GM23248 (cell line): ENCODE data around the gene INPP5A. TPM values are rescaled to one million over a fixed set of nuclear protein-coding genes. Genes with fewer than 3 reads are reported as not detected.

Source experiments
- DNase-seq: peaks from one replicate; pipeline ENCODE4 v3.0.0-alpha.2; 2015
- H2AFZ ChIP-seq: fragments of 200-600 bp; sonication (generic); 2 replicates; pipeline ENCODE4 v1.6.1; 2016; ENCODE audit warnings: antibody characterized with exemption
- H3F3A ChIP-seq: fragments of 200-600 bp; sonication (generic); 2 replicates; pipeline ENCODE4 v1.6.1; 2016; ENCODE audit warnings: mild to moderate bottlenecking, antibody characterized with exemption, mixed run types; ENCODE audit not compliant: insufficient read depth
- H3K27ac ChIP-seq: fragments of 200-600 bp; sonication (generic); 2 replicates; pipeline ENCODE4 v1.5.1; 2016; ENCODE audit warnings: mild to moderate bottlenecking
- H3K27me3 ChIP-seq: fragments of 200-600 bp; sonication (generic); replicated peaks from 2 replicates; pipeline ENCODE4 v1.6.1; 2016; ENCODE audit warnings: mild to moderate bottlenecking; ENCODE audit not compliant: insufficient read depth
- H3K36me3 ChIP-seq: fragments of 200-600 bp; sonication (generic); 2 replicates; pipeline ENCODE4 v1.6.1; 2016; ENCODE audit warnings: low read depth, mild to moderate bottlenecking
- H3K4me1 ChIP-seq: fragments of 200-600 bp; sonication (generic); 2 replicates; pipeline ENCODE4 v1.6.1; 2016; ENCODE audit warnings: mild to moderate bottlenecking; ENCODE audit not compliant: insufficient read depth
- H3K4me2 ChIP-seq: fragments of 200-600 bp; sonication (generic); one replicate; pipeline ENCODE4 v1.6.1; 2016; ENCODE audit warnings: mild to moderate bottlenecking; ENCODE audit not compliant: unreplicated experiment
- H3K4me3 ChIP-seq: fragments of 200-600 bp; sonication (generic); 2 replicates; pipeline ENCODE4 v1.5.1; 2016; ENCODE audit warnings: mild to moderate bottlenecking
- H3K79me2 ChIP-seq: fragments of 200-600 bp; sonication (generic); 2 replicates; pipeline ENCODE4 v1.6.1; 2016; ENCODE audit warnings: mild to moderate bottlenecking; ENCODE audit not compliant: insufficient read depth
- H3K9ac ChIP-seq: fragments of 200-600 bp; sonication (generic); 2 replicates; pipeline ENCODE4 v1.6.1; 2016; ENCODE audit warnings: mild to moderate bottlenecking
- H3K9me2 ChIP-seq: fragments of 200-600 bp; sonication (generic); 2 replicates; pipeline ENCODE4 v1.6.1; 2016; ENCODE audit warnings: mixed run types, mild to moderate bottlenecking, moderate library complexity; ENCODE audit not compliant: insufficient read depth
- H3K9me3 ChIP-seq: fragments of 200-600 bp; sonication (generic); one replicate; pipeline ENCODE4 v1.6.1; 2017; ENCODE audit warnings: low read depth
- H4K20me1 ChIP-seq: fragments of 200-600 bp; sonication (generic); 2 replicates; pipeline ENCODE4 v1.6.0; 2016; ENCODE audit not compliant: insufficient read depth
- EZH2 ChIP-seq: fragments of 200-600 bp; sonication (generic); IDR thresholded peaks from 2 replicates; pipeline ENCODE4 v1.6.1; 2018; ENCODE audit warnings: antibody characterized with exemption, mild to moderate bottlenecking; ENCODE audit not compliant: insufficient read depth, poor library complexity, severe bottlenecking
- EZH2phosphoT487 ChIP-seq: fragments of 200-600 bp; sonication (generic); IDR thresholded peaks from 2 replicates; pipeline ENCODE4 v1.6.1; 2018; ENCODE audit warnings: antibody characterized with exemption, moderate library complexity, mild to moderate bottlenecking, low read depth; ENCODE audit not compliant: insufficient read depth
- WGBS, 2 experiments: methylation state at CpG; one replicate each; pipeline ENCODE4 v1.1.6; 2015 to 2017; ENCODE audit warnings: low lambda C conversion rate in 2 of 2, low coverage in 1 of 2; ENCODE audit errors: missing lambda C conversion rate in 2 of 2; 5-methylcytosine and 5-hydroxymethylcytosine counted together
- in situ Hi-C: fragments of 300-500 bp; cut with MboI; formaldehyde crosslinking; loops from 2 replicates; pipeline ENCODE4 v1.15.0; 2020
- polyA plus RNA-seq: library from polyadenylated mRNA; unstranded; fragments of >200 nt; fragmentation: Nextera tagmentation; extraction: Ambion mirVana; gene quantifications from 2 replicates; pipeline ENCODE4 v1.2.1, GENCODE V29; 2016
- total RNA-seq: library from RNA; depleted of rRNA; stranded (reverse); fragments of >200 nt; shearing (Covaris generic); gene quantifications from 2 replicates; pipeline ENCODE4 v1.2.3, GENCODE V29; 2014

The INPP5A gene
- total and polyA plus RNA-seq, 2 experiments from 2014 or later: 2.3 to 35.2 TPM

- 86 to 91% methylated on average over 6 of the region's 6 CpGs for WGBS, 2 experiments
- Histone ChIP-seq H2AFZ (no peak overlapping the region), H3K27me3 (no peaks in the 10 kb centered on the region), H3K4me3 (no peak overlapping the region), H3K9ac (no peak overlapping the region), H3K9me3 (peaks cover 2% of the 10 kb centered on the region), H3K79me2 (peaks cover 5% of the 10 kb centered on the region; the same call in 1 of the 2 replicates), H3K4me2 (peak overlapping the region; percentile 53), H3K36me3 (no peaks in the 10 kb centered on the region), H3K27ac (0 out of 2 replicates have a peak overlapping the region, but pooled peaks have one; percentile 11), H3K9me2 (no peaks in the 10 kb centered on the region), H3K4me1 (peaks cover 26% of the 10 kb centered on the region), H3F3A (peaks cover 19% of the 10 kb centered on the region), H4K20me1 (no peaks in the 10 kb centered on the region)
- in situ Hi-C loops: no loop called here
- no peak for DNase-seq
- TF ChIP-seq EZH2phosphoT487 (no peak), EZH2 (no peak)
Observed at GRCh38 chr10:132532179-132532578, 5.4 kb upstream of the INPP5A start.

- no peak overlapping the region for H3K9ac ChIP-seq
- H3K9me2 ChIP-seq: no peaks in the 10 kb centered on the region
- DNase-seq: peak; percentile 81
- peak overlapping the region; percentile 53 for H3K4me2 ChIP-seq
- no peak overlapping the region for H2AFZ ChIP-seq
- peaks cover 14% of the 10 kb centered on the region for H3F3A ChIP-seq
- no peaks in the 10 kb centered on the region for H3K27me3 ChIP-seq
- H3K79me2 ChIP-seq: peaks cover 5% of the 10 kb centered on the region; the same call in 1 of the 2 replicates
- peak overlapping the region; percentile 3; the same call in 1 of the 2 replicates for H3K4me3 ChIP-seq
- H3K36me3 ChIP-seq: no peaks in the 10 kb centered on the region
- in situ Hi-C loops: no loop called here
- 0 out of 2 replicates have a peak overlapping the region, but pooled peaks have one; percentile 11 for H3K27ac ChIP-seq
- 65 to 67% methylated on average over 14 of the region's 14 CpGs for WGBS, 2 experiments
- H3K9me3 ChIP-seq: peaks cover 2% of the 10 kb centered on the region
- peaks cover 22% of the 10 kb centered on the region for H3K4me1 ChIP-seq
- H4K20me1 ChIP-seq: no peaks in the 10 kb centered on the region
- TF ChIP-seq EZH2 (no peak), EZH2phosphoT487 (no peak)
Observed at GRCh38 chr10:132532749-132533560, 4.6 kb upstream of the INPP5A start.

- Histone ChIP-seq H3K4me1 (peaks cover 20% of the 10 kb centered on the region), H2AFZ (no peak overlapping the region), H3K27ac (no peak overlapping the region), H3K9me3 (peaks cover 2% of the 10 kb centered on the region), H3K9me2 (no peaks in the 10 kb centered on the region), H3F3A (peaks cover 14% of the 10 kb centered on the region), H3K36me3 (no peaks in the 10 kb centered on the region), H3K27me3 (no peaks in the 10 kb centered on the region), H3K9ac (no peak overlapping the region), H3K79me2 (peaks cover 13% of the 10 kb centered on the region), H3K4me3 (no peak overlapping the region), H4K20me1 (no peaks in the 10 kb centered on the region), H3K4me2 (no peak overlapping the region)
- TF ChIP-seq EZH2phosphoT487 (no peak), EZH2 (no peak)
- DNase-seq: no peak
- in situ Hi-C loops: no loop called here
- 86 to 87% methylated on average over 12 of the region's 12 CpGs for WGBS, 2 experiments
Observed at GRCh38 chr10:132533571-132534260, 3.9 kb upstream of the INPP5A start.

GRCh38 chr10:132534391-132535064 lies 3.1 kb upstream of the INPP5A start:
- Histone ChIP-seq H3K9me2 (no peaks in the 10 kb centered on the region), H3K4me3 (no peak overlapping the region), H3K79me2 (peaks cover 19% of the 10 kb centered on the region), H2AFZ (no peak overlapping the region), H3K4me2 (no peak overlapping the region), H3F3A (peaks cover 14% of the 10 kb centered on the region), H3K27ac (no peak overlapping the region), H3K27me3 (no peaks in the 10 kb centered on the region), H4K20me1 (no peaks in the 10 kb centered on the region), H3K9me3 (peaks cover 2% of the 10 kb centered on the region), H3K9ac (no peak overlapping the region), H3K4me1 (peaks cover 27% of the 10 kb centered on the region), H3K36me3 (no peaks in the 10 kb centered on the region)
- no peak for DNase-seq
- no peak for TF ChIP-seq EZH2
- TF ChIP-seq EZH2phosphoT487: no peak
- 80 to 83% methylated on average over 8 of the region's 8 CpGs for WGBS, 2 experiments
- in situ Hi-C loops: no loop called here
